Stimulated activated CD8-positive, alpha-beta memory T cell treated with anti-CD3 and anti-CD28 coated beads, Interleukin-12 subunit alpha, Interleukin-12 subunit beta, amount 100 ng/mL, for 4 hours (primary cell): Measurements from ENCODE around the gene VPS13D.
A peak's percentile ranks its signal among the peaks of the same experiment; 100 is the strongest.
"Not testable (repeated sequence)": the region's sequence is repeated elsewhere in the genome, so short reads cannot be mapped to it uniquely, and the experiment has no call there.

Source experiments
- DNase-seq: peaks from one replicate; pipeline ENCODE4 v3.0.0-alpha.2; 2020; ENCODE audit warnings: low read depth

Gene VPS13D

GRCh38 chr1:12196641-12197482 is 33.0 kb upstream of the VPS13D start:
- no peak for DNase-seq

- no peak for DNase-seq
Measured at GRCh38 chr1:12197483-12197880, 32.3 kb upstream of the VPS13D start.

GRCh38 chr1:12200208-12200607 is 29.6 kb upstream of the VPS13D start:
- DNase-seq, result no peak

- DNase-seq, result no peak
Measured at GRCh38 chr1:12201352-12202189, 28.3 kb upstream of the VPS13D start.

- DNase-seq, result no peak
Measured at GRCh38 chr1:12202190-12202497, 27.7 kb upstream of the VPS13D start.

GRCh38 chr1:12202577-12202976 is 27.3 kb upstream of the VPS13D start:
- no peak for DNase-seq

GRCh38 chr1:12203216-12204007 is 26.4 kb upstream of the VPS13D start:
- no peak for DNase-seq

- peak; percentile 53 for DNase-seq
Measured at GRCh38 chr1:12204140-12204539, 25.7 kb upstream of the VPS13D start.

- no peak for DNase-seq
Measured at GRCh38 chr1:12204754-12205658, 24.8 kb upstream of the VPS13D start.

- no peak for DNase-seq
Measured at GRCh38 chr1:12206238-12206637, 23.6 kb upstream of the VPS13D start.

- DNase-seq, result no peak
Measured at GRCh38 chr1:12206792-12207424, 22.9 kb upstream of the VPS13D start.

GRCh38 chr1:12208271-12208670 is 21.6 kb upstream of the VPS13D start:
- no peak for DNase-seq

GRCh38 chr1:12208764-12209494 is 20.9 kb upstream of the VPS13D start:
- peak; percentile 64 for DNase-seq

- no peak for DNase-seq
Measured at GRCh38 chr1:12209495-12209832, 20.4 kb upstream of the VPS13D start.

GRCh38 chr1:12215118-12215961 is 14.5 kb upstream of the VPS13D start:
- DNase-seq, result no peak

- DNase-seq, result no peak
Measured at GRCh38 chr1:12219800-12220199, 10.0 kb upstream of the VPS13D start.

GRCh38 chr1:12220890-12221289 is 8.9 kb upstream of the VPS13D start:
- no peak for DNase-seq

- not testable (repeated sequence) for DNase-seq
Measured at GRCh38 chr1:12222700-12223099, 7.1 kb upstream of the VPS13D start.

GRCh38 chr1:12224092-12224491 is 5.7 kb upstream of the VPS13D start:
- DNase-seq, result not testable (repeated sequence)
